ENCODE measurements around the gene ZNF219. TPM values are rescaled to one million over a fixed set of nuclear protein-coding genes. Genes with fewer than 3 reads are reported as not detected.

Gene ZNF219
- total RNA-seq, 2 donors from 2014 or later, result 43.4 to 59.6 TPM

- H3K36me3 Mint-ChIP-seq (ENCODE audit: low read depth), result peaks cover 57% of the 10 kb centered on the region
- Histone ChIP-seq H3K9me3 (ENCODE audit: control insufficient read depth, low read length) (no peaks in the 10 kb centered on the region), H3K4me3 (ENCODE audit: low read length) (no peak overlapping the region), H3K36me3 (ENCODE audit: control insufficient read depth, insufficient read depth, low read length) (peaks cover 65% of the 10 kb centered on the region), H3K27ac (ENCODE audit: low read depth, low read length) (no peak overlapping the region), H3K4me1 (ENCODE audit: control insufficient read depth, insufficient read depth, low read length) (no peaks in the 10 kb centered on the region), H3K27me3 (ENCODE audit: control insufficient read depth, insufficient read depth, low read length, poor library complexity, severe bottlenecking) (no peaks in the 10 kb centered on the region), H3K9ac (ENCODE audit: extremely low read depth, low read length, poor library complexity, severe bottlenecking) (no peak overlapping the region)
- DNase-seq, result no peak
- no peaks in the 10 kb centered on the region for H3K27me3 Mint-ChIP-seq (ENCODE audit: insufficient read depth)
- TF ChIP-seq, protein P1, sequence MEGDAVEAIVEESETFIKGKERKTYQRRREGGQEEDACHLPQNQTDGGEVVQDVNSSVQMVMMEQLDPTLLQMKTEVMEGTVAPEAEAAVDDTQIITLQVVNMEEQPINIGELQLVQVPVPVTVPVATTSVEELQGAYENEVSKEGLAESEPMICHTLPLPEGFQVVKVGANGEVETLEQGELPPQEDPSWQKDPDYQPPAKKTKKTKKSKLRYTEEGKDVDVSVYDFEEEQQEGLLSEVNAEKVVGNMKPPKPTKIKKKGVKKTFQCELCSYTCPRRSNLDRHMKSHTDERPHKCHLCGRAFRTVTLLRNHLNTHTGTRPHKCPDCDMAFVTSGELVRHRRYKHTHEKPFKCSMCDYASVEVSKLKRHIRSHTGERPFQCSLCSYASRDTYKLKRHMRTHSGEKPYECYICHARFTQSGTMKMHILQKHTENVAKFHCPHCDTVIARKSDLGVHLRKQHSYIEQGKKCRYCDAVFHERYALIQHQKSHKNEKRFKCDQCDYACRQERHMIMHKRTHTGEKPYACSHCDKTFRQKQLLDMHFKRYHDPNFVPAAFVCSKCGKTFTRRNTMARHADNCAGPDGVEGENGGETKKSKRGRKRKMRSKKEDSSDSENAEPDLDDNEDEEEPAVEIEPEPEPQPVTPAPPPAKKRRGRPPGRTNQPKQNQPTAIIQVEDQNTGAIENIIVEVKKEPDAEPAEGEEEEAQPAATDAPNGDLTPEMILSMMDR (conservative IDR thresholded peaks at IDR 0.05), result no peak
- H3K27ac Mint-ChIP-seq, result no peak overlapping the region
- WGBS, 2 experiments (ENCODE audit: insufficient coverage in 1 of 2, insufficient read length in 1 of 2), result 93 to 98% methylated on average over 20 to 26 of the region's 26 CpGs
- no peaks in the 10 kb centered on the region for H3K9me3 Mint-ChIP-seq
- H3K4me1 Mint-ChIP-seq, result peaks cover 11% of the 10 kb centered on the region
- no peak overlapping the region for H3K4me3 Mint-ChIP-seq
These were observed 23.8 kb downstream of the ZNF219 start for GRCh38 chr14:21074398-21075272.

DNA sequence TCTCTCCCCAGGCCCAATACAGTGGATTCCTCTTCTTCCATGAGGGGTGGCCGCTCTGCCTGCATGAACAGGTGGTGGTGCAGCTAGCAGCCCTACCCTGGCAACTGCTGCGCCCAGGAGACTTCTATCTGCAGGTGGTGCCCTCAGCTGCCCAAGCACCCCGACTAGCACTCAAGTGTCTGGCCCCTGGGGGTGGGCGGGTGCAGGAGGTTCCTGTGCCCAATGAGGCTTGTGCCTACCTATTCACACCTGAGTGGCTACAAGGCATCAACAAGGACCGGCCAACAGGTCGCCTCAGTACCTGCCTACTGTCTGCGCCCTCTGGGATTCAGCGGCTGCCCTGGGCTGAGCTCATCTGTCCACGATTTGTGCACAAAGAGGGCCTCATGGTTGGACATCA is 24.5 kb downstream of the ZNF219 start:
- no peaks in the 10 kb centered on the region for H3K27me3 ChIP-seq (ENCODE audit: control insufficient read depth, insufficient read depth, low read length, poor library complexity, severe bottlenecking)
- H3K4me1 ChIP-seq (ENCODE audit: control insufficient read depth, insufficient read depth, low read length), result no peaks in the 10 kb centered on the region
- H3K27ac Mint-ChIP-seq, result no peak overlapping the region
- 93 to 97% methylated on average over 9 of the region's 9 CpGs for WGBS, 2 experiments (ENCODE audit: insufficient coverage in 1 of 2, insufficient read length in 1 of 2)
- peaks cover 50% of the 10 kb centered on the region for H3K36me3 Mint-ChIP-seq (ENCODE audit: low read depth)
- no peak overlapping the region for H3K9ac ChIP-seq (ENCODE audit: extremely low read depth, low read length, poor library complexity, severe bottlenecking)
- TF ChIP-seq, protein P1 (conservative IDR thresholded peaks at IDR 0.05), result no peak
- H3K27ac ChIP-seq (ENCODE audit: low read depth, low read length), result no peak overlapping the region
- H3K27me3 Mint-ChIP-seq (ENCODE audit: insufficient read depth), result no peaks in the 10 kb centered on the region
- peaks cover 58% of the 10 kb centered on the region for H3K36me3 ChIP-seq (ENCODE audit: control insufficient read depth, insufficient read depth, low read length)
- no peak overlapping the region for H3K4me3 Mint-ChIP-seq
- DNase-seq, result no peak
- no peak overlapping the region for H3K4me3 ChIP-seq (ENCODE audit: low read length)
- peaks cover 16% of the 10 kb centered on the region for H3K4me1 Mint-ChIP-seq
- no peaks in the 10 kb centered on the region for H3K9me3 ChIP-seq (ENCODE audit: control insufficient read depth, low read length)
- no peaks in the 10 kb centered on the region for H3K9me3 Mint-ChIP-seq

DNA sequence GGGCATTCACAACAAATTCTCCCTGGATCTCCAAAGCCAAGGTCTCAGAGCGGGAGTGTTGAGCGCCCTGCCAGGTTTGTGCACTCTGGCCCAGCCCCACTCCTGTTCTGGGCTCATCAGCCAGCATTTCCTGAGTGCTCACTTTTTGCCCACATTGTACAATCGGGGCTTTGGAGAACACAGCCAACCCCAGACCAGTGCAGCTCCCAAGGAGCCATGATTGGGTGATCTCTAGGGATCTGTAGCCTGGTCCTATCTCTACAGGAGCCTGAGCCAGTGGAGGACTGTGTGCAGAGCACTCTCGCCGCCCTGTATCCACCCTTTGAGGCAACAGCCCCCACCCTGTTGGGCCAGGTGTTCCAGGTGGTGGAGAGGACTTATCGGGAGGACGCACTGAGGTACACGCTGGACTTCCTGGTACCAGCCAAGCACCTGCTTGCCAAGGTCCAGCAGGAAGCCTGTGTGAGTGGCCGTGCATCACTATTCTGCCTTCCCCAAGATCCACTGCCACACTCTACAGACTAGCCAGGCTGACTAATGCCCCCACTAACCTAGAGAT is 25.6 kb downstream of the ZNF219 start:
- Histone ChIP-seq H3K4me3 (ENCODE audit: low read length) (no peak overlapping the region), H3K9ac (ENCODE audit: extremely low read depth, low read length, poor library complexity, severe bottlenecking) (no peak overlapping the region), H3K36me3 (ENCODE audit: control insufficient read depth, insufficient read depth, low read length) (peaks cover 49% of the 10 kb centered on the region), H3K9me3 (ENCODE audit: control insufficient read depth, low read length) (no peaks in the 10 kb centered on the region), H3K4me1 (ENCODE audit: control insufficient read depth, insufficient read depth, low read length) (peaks cover 4% of the 10 kb centered on the region), H3K27me3 (ENCODE audit: control insufficient read depth, insufficient read depth, low read length, poor library complexity, severe bottlenecking) (no peaks in the 10 kb centered on the region), H3K27ac (ENCODE audit: low read depth, low read length) (no peak overlapping the region)
- TF ChIP-seq, protein P1 (conservative IDR thresholded peaks at IDR 0.05), result no peak
- Mint-ChIP-seq H3K4me1 (peaks cover 16% of the 10 kb centered on the region), H3K9me3 (no peaks in the 10 kb centered on the region), H3K27ac (peak overlapping the region; percentile 44), H3K36me3 (ENCODE audit: low read depth) (peaks cover 42% of the 10 kb centered on the region), H3K27me3 (ENCODE audit: insufficient read depth) (peaks cover 2% of the 10 kb centered on the region), H3K4me3 (peak overlapping the region; percentile 86)
- no peak for DNase-seq
- WGBS, 2 experiments (ENCODE audit: insufficient coverage in 1 of 2, insufficient read length in 1 of 2), result 95 to 97% methylated on average over 5 to 9 of the region's 9 CpGs

Measured in endodermal cell (in vitro differentiated cells).